HepG2 (cell line): Measurements from ENCODE around the gene TOR2A. TPM values are rescaled to one million over a fixed set of nuclear protein-coding genes. Genes with fewer than 3 reads are reported as not detected.

Source experiments
- HCFC1 ChIP-seq: fragments of 150-350 bp; IDR thresholded peaks from 2 replicates; pipeline ENCODE4 v1.6.1; 2014; ENCODE audit warnings: low read depth, low read length
- HMGXB3 ChIP-seq: sonication (generic); formaldehyde crosslinking; IDR thresholded peaks from 2 replicates; pipeline ENCODE4 v1.4.0; 2020; ENCODE audit warnings: missing genetic modification reagents, borderline replicate concordance
- KDM6A ChIP-seq: IDR thresholded peaks from 2 replicates; pipeline ENCODE4 v1.6.1; 2016; ENCODE audit warnings: low read depth
- NR2F1 ChIP-seq, 2 experiments: fragments of 450-650 bp in 1 of 2; formaldehyde crosslinking in 1 of 2; IDR thresholded peaks; 2 replicates each; pipeline versions ENCODE4 v1.5.0 to v1.6.1; 2016 to 2020; ENCODE audit warnings: mild to moderate bottlenecking in 1 of 2, missing compliant biosample characterization in 1 of 2, missing genetic modification reagents in 1 of 2, moderate library complexity in 1 of 2
- RERE ChIP-seq: IDR thresholded peaks from 2 replicates; pipeline ENCODE4 v1.6.1; 2016; ENCODE audit warnings: low read depth, missing genetic modification reagents, missing compliant biosample characterization
- TOE1 ChIP-seq: sonication (generic); formaldehyde crosslinking; IDR thresholded peaks from 2 replicates; pipeline ENCODE4 v1.4.0; 2020; ENCODE audit warnings: mild to moderate bottlenecking, missing genetic modification reagents
- XBP1 ChIP-seq: sonication (generic); formaldehyde crosslinking; IDR thresholded peaks from 2 replicates; pipeline ENCODE4 v1.5.0; 2020; ENCODE audit warnings: missing genetic modification reagents
- ZFP36 ChIP-seq: fragments of 150-350 bp; IDR thresholded peaks from 2 replicates; pipeline ENCODE4 v1.6.1; 2018; ENCODE audit warnings: borderline replicate concordance, low read length, low read depth; ENCODE audit not compliant: partially characterized antibody
- ZFYVE20 ChIP-seq: sonication (generic); formaldehyde crosslinking; IDR thresholded peaks from 2 replicates; pipeline ENCODE4 v1.8.0; 2023; ENCODE audit warnings: low read depth, mild to moderate bottlenecking, moderate library complexity, missing genetic modification reagents, borderline replicate concordance
- ZNF382 ChIP-seq: sonication (generic); formaldehyde crosslinking; IDR thresholded peaks from 2 replicates; pipeline ENCODE4 v1.5.0; 2020; ENCODE audit warnings: missing genetic modification reagents, mild to moderate bottlenecking, borderline replicate concordance
- ZNF44 ChIP-seq: sonication (generic); formaldehyde crosslinking; IDR thresholded peaks from 2 replicates; pipeline ENCODE4 v1.5.1; 2020; ENCODE audit warnings: mild to moderate bottlenecking, missing genetic modification reagents
- ZNF484 ChIP-seq: sonication (generic); formaldehyde crosslinking; IDR thresholded peaks from 2 replicates; pipeline ENCODE4 v1.5.1; 2020; ENCODE audit warnings: mild to moderate bottlenecking, low read depth, missing genetic modification reagents, borderline replicate concordance
- ZNF782 ChIP-seq: sonication (generic); formaldehyde crosslinking; IDR thresholded peaks from 2 replicates; pipeline ENCODE4 v1.4.0; 2020; ENCODE audit warnings: missing genetic modification reagents, mild to moderate bottlenecking, borderline replicate concordance
- polyA plus RNA-seq, 8 experiments: library from polyadenylated mRNA; depleted of rRNA in 3 of 8; stranded (reverse) in 7 of 8; unstranded in 1 of 8; fragments of >200 nt; fragmentation: Illumina TruSeq in 4 of 8; extraction: Trizol in 4 of 8; gene quantifications; 2 replicates each; pipeline versions ENCODE4 v1.2.1 to v1.2.3, GENCODE V29; 2011 to 2016; ENCODE audit warnings: low read depth in 4 of 8, missing spikeins in 1 of 8, mixed read lengths in 1 of 8; ENCODE audit not compliant: insufficient read depth in 1 of 8
- total RNA-seq, 5 experiments: library from RNA; depleted of rRNA; stranded (reverse); fragments of >200 nt; fragmentation: Illumina TruSeq; extraction: Trizol; gene quantifications; 2 replicates each; pipeline ENCODE4 v1.2.3, GENCODE V29; 2016; ENCODE audit warnings: low read depth in 1 of 5
- TF ChIP-seq, protein P1 (sequence below): sonication (generic); formaldehyde crosslinking; IDR thresholded peaks from 2 replicates; pipeline ENCODE4 v1.4.0; 2020; ENCODE audit warnings: missing genetic modification reagents, borderline replicate concordance

Gene TOR2A
- total and polyA plus RNA-seq, 2 of the 13 experiments (the other 11 are each of a cell fraction or from before 2014, with no cell fraction given): 3.5 to 7.2 TPM

DNA sequence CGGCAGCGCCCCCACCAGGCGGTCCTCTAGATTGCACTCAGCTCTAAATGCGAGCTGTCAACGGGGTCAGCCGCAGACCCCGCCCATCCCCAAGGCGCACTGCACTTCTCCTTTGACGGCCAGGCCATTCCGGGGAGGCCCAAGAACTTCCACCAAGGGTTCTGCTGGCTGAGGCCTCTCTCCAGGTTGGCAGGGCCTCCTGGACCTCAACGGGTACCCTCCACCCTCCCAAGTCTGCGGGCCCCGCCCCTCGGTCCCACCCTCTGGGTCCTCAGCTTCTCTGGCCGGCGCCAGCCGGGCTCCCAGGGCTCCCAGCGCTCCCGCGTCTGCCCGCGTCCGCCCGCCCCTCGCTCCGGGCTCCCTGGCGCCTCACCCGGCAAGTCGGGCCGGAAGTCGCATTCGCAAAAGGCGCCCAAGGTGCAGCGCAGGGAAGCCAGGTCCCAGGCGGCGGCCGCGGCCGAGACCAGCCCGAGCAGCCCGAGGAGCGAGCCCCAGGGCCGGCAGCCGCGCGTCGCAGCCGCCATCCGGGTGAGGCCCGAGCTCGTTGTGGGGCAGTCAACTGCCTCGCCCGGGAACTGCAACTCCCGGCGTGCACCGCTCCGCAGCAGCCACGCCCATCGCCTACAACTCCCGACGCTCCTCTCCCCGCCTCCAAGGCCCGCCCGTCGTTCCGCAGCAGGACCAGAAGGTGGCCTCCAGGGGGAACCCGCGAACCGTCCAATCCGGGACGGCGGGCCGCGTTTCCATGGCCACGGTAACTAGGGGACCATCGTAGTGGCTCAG, at the start of gene TOR2A (continued):
- TF ChIP-seq HMGXB3 (no peak), ZFP36 (no peak), XBP1 (CRISPR knock-in tag) (no peak), NR2F1 (CRISPR knock-in tag; IDR thresholded peaks at IDR 0.05) (no peak), RERE (no peak), HCFC1 (peak; percentile 93), ZFYVE20 (CRISPR knock-in tag) (no peak), ZNF382 (CRISPR knock-in tag) (no peak), TOE1 (CRISPR knock-in tag) (peak; percentile 74; the same call in 1 of the 2 replicates), KDM6A (CRISPR knock-in tag) (no peak), ZNF782 (CRISPR knock-in tag) (peak; percentile 79; the same call in 1 of the 2 replicates), ZNF484 (CRISPR knock-in tag) (no peak), ZNF44 (CRISPR knock-in tag) (no peak)
- TF ChIP-seq, protein P1, sequence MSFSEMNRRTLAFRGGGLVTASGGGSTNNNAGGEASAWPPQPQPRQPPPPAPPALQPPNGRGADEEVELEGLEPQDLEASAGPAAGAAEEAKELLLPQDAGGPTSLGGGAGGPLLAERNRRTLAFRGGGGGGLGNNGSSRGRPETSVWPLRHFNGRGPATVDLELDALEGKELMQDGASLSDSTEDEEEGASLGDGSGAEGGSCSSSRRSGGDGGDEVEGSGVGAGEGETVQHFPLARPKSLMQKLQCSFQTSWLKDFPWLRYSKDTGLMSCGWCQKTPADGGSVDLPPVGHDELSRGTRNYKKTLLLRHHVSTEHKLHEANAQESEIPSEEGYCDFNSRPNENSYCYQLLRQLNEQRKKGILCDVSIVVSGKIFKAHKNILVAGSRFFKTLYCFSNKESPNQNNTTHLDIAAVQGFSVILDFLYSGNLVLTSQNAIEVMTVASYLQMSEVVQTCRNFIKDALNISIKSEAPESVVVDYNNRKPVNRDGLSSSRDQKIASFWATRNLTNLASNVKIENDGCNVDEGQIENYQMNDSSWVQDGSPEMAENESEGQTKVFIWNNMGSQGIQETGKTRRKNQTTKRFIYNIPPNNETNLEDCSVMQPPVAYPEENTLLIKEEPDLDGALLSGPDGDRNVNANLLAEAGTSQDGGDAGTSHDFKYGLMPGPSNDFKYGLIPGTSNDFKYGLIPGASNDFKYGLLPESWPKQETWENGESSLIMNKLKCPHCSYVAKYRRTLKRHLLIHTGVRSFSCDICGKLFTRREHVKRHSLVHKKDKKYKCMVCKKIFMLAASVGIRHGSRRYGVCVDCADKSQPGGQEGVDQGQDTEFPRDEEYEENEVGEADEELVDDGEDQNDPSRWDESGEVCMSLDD: no peak
